ENCODE measurements around the gene MAGI1.

- no peak for TF ChIP-seq CTCF (IDR thresholded peaks at IDR 0.05)
- TF ChIP-seq ELF4 (CRISPR knock-in tag; IDR thresholded peaks at IDR 0.05; ENCODE audit: low read depth) = no peak
- TF ChIP-seq ZNF317 (CRISPR knock-in tag; IDR thresholded peaks at IDR 0.05; ENCODE audit: borderline replicate concordance, low read depth) = no peak
- TF ChIP-seq ATF6 (CRISPR knock-in tag; IDR thresholded peaks at IDR 0.05) = no peak
- no peak for TF ChIP-seq ATF2 (CRISPR knock-in tag; IDR thresholded peaks at IDR 0.05; ENCODE audit: borderline replicate concordance, low read depth)
- no peak for TF ChIP-seq IRF2 (CRISPR knock-in tag; IDR thresholded peaks at IDR 0.05; ENCODE audit: borderline replicate concordance, low read depth)
- TF ChIP-seq ZNF425 (CRISPR knock-in tag; conservative IDR thresholded peaks at IDR 0.05) = no peak
- no peak for TF ChIP-seq TCF7 (CRISPR knock-in tag; IDR thresholded peaks at IDR 0.05; ENCODE audit: low read depth)
- no peak for TF ChIP-seq MAX (CRISPR knock-in tag; IDR thresholded peaks at IDR 0.05)
These were observed 602.1 kb downstream of the MAGI1 start for GRCh38 chr3:65436580-65436979.

Measured in WTC11 (cell line).